K562 (cell line): ENCODE results near the gene FAM50A. TPM values are rescaled to one million over a fixed set of nuclear protein-coding genes. Genes with fewer than 3 reads are reported as not detected.

Experiments used
- ARNT ChIP-seq, 2 experiments: fragments of 450-650 bp; IDR thresholded peaks; 2 replicates each; pipeline ENCODE4 v1.6.1; 2016; ENCODE audit warnings: mild to moderate bottlenecking in 1 of 2
- BRCA1 ChIP-seq, 2 experiments: fragments of 450-650 bp in 1 of 2; sonication (generic) in 1 of 2; formaldehyde crosslinking in 1 of 2; IDR thresholded peaks; 2 replicates each; pipeline versions ENCODE4 v1.5.0 to v1.6.1; 2017 to 2020; ENCODE audit warnings: mild to moderate bottlenecking in 1 of 2, missing genetic modification reagents in 1 of 2
- CSDE1 ChIP-seq, 2 experiments: fragments of 450-650 bp; IDR thresholded peaks; 2 replicates each; pipeline ENCODE4 v1.6.1; 2016; ENCODE audit warnings: mild to moderate bottlenecking in 1 of 2
- EP400 ChIP-seq: fragments of 450-650 bp; IDR thresholded peaks from 2 replicates; pipeline ENCODE4 v1.6.1; 2017; ENCODE audit warnings: antibody characterized with exemption, mild to moderate bottlenecking, moderate library complexity
- EWSR1 ChIP-seq: fragments of 450-650 bp; IDR thresholded peaks from 2 replicates; pipeline ENCODE4 v1.6.1; 2018; ENCODE audit warnings: borderline replicate concordance, mild to moderate bottlenecking, low read depth, moderate library complexity; ENCODE audit not compliant: partially characterized antibody
- EZH2 ChIP-seq: IDR thresholded peaks from 2 replicates; pipeline ENCODE4 v1.6.1; 2012; ENCODE audit warnings: low read depth, mild to moderate bottlenecking, inconsistent platforms, low read length, borderline replicate concordance
- FOXA3 ChIP-seq, 2 experiments: fragments of 450-650 bp in 1 of 2; sonication (generic) in 1 of 2; formaldehyde crosslinking; IDR thresholded peaks in 1 of 2; conservative IDR thresholded peaks in 1 of 2; 2 replicates each; pipeline versions ENCODE4 v1.4.0 to v1.8.0; 2020 to 2022; ENCODE audit warnings: mild to moderate bottlenecking in 2 of 2, missing genetic modification reagents in 1 of 2
- GABPA ChIP-seq: fragments of 200-800 bp; sonication (Bioruptor generic); conservative IDR thresholded peaks from 2 replicates; pipeline ENCODE4 v1.6.1; 2016; ENCODE audit warnings: low read depth, missing genetic modification characterization, missing compliant biosample characterization
- HCFC1 ChIP-seq: IDR thresholded peaks from 2 replicates; pipeline ENCODE4 v1.6.1; 2012; ENCODE audit warnings: low read depth, low read length, improper control_type of control experiment
- HEY1 ChIP-seq: fragments of 250-450 bp; sonication (Bioruptor Pico); IDR thresholded peaks from 2 replicates; pipeline ENCODE4 v1.5.0; 2020; ENCODE audit warnings: mild to moderate bottlenecking, moderate library complexity, borderline replicate concordance
- MAFG ChIP-seq: fragments of 450-650 bp; conservative IDR thresholded peaks from 2 replicates; pipeline ENCODE4 v1.6.1; 2016; ENCODE audit warnings: missing genetic modification characterization, missing compliant biosample characterization
- MNT ChIP-seq, 2 experiments: fragments of 450-650 bp; conservative IDR thresholded peaks; 2 replicates each; pipeline ENCODE4 v1.6.1; 2017; ENCODE audit warnings: mild to moderate bottlenecking in 2 of 2, moderate library complexity in 2 of 2
- MTA1 ChIP-seq: fragments of 450-650 bp; IDR thresholded peaks from 2 replicates; pipeline ENCODE4 v1.6.1; 2017; ENCODE audit warnings: borderline replicate concordance
- MTA2 ChIP-seq: fragments of 450-650 bp; IDR thresholded peaks from 2 replicates; pipeline ENCODE4 v1.6.1; 2016; ENCODE audit warnings: low read depth
- NCOR1 ChIP-seq: fragments of 450-650 bp; IDR thresholded peaks from 2 replicates; pipeline ENCODE4 v1.6.1; 2016; ENCODE audit warnings: mild to moderate bottlenecking, moderate library complexity
- NELFE ChIP-seq: IDR thresholded peaks from 2 replicates; pipeline ENCODE4 v1.6.1; 2011; ENCODE audit warnings: mild to moderate bottlenecking; ENCODE audit not compliant: insufficient read depth, insufficient read length
- NR1H2 ChIP-seq: sonication (generic); formaldehyde crosslinking; IDR thresholded peaks from 2 replicates; pipeline ENCODE4 v1.4.0; 2020; ENCODE audit warnings: mild to moderate bottlenecking, missing genetic modification reagents
- POU5F1 ChIP-seq: fragments of 150-350 bp; IDR thresholded peaks from 2 replicates; pipeline ENCODE4 v1.6.1; 2014; ENCODE audit warnings: borderline replicate concordance, low read length, low read depth, mild to moderate bottlenecking; ENCODE audit not compliant: partially characterized antibody
- PRPF4 ChIP-seq: fragments of 200-400 bp; formaldehyde crosslinking; IDR thresholded peaks from one replicate; pipeline ENCODE4 v1.6.1; 2017; ENCODE audit warnings: low read length, low read depth, mild to moderate bottlenecking; ENCODE audit not compliant: insufficient read depth, poor library complexity, severe bottlenecking
- RAD51 ChIP-seq: fragments of 450-650 bp; IDR thresholded peaks from 2 replicates; pipeline ENCODE4 v1.7.1; 2016; ENCODE audit warnings: low read depth, mild to moderate bottlenecking, borderline replicate concordance
- RBM25 ChIP-seq: fragments of 200-400 bp; formaldehyde crosslinking; IDR thresholded peaks from 2 replicates; pipeline ENCODE4 v1.6.1; 2018; ENCODE audit warnings: low read length, low read depth, moderate library complexity; ENCODE audit not compliant: severe bottlenecking
- SP2 ChIP-seq: IDR thresholded peaks from 2 replicates; pipeline ENCODE4 v1.6.1; 2011; ENCODE audit warnings: mild to moderate bottlenecking, low read depth, low read length, moderate library complexity; ENCODE audit not compliant: poor library complexity, severe bottlenecking; ENCODE audit errors: extremely low read depth
- TGIF2 ChIP-seq: sonication (generic); formaldehyde crosslinking; IDR thresholded peaks from 2 replicates; pipeline ENCODE4 v1.8.1; 2022; ENCODE audit warnings: mild to moderate bottlenecking, missing genetic modification reagents, moderate library complexity
- ZBED1 ChIP-seq: IDR thresholded peaks from 2 replicates; pipeline ENCODE4 v1.6.1; 2014
- ZNF174 ChIP-seq: fragments of 250-450 bp; sonication (Bioruptor Pico); IDR thresholded peaks from 2 replicates; pipeline ENCODE4 v1.4.0; 2020; ENCODE audit warnings: mild to moderate bottlenecking
- ZNF217 ChIP-seq: sonication (generic); formaldehyde crosslinking; IDR thresholded peaks from 2 replicates; pipeline ENCODE4 v1.8.0; 2022; ENCODE audit warnings: mild to moderate bottlenecking, missing genetic modification reagents
- ZSCAN32 ChIP-seq: fragments of 450-650 bp; formaldehyde crosslinking; IDR thresholded peaks from 2 replicates; pipeline ENCODE4 v1.4.0; 2020; ENCODE audit warnings: mild to moderate bottlenecking, moderate library complexity
- polyA plus RNA-seq, 8 experiments: library from polyadenylated mRNA; depleted of rRNA in 4 of 8; stranded (reverse) in 5 of 8; unstranded in 3 of 8; fragments of >200 nt; fragmentation: Nextera tagmentation in 2 of 8; fragmentation: Illumina TruSeq in 1 of 8; extraction: Ambion mirVana in 2 of 8; extraction: Trizol in 1 of 8; gene quantifications; 2 replicates each; pipeline versions ENCODE4 v1.2.1 to v1.2.3, GENCODE V29; 2011 to 2014; ENCODE audit warnings: inconsistent platforms in 1 of 8, missing spikeins in 1 of 8
- total RNA-seq, 7 experiments: library from RNA; depleted of rRNA in 6 of 7; stranded (reverse); fragments of >200 nt in 6 of 7; fragmentation: Illumina TruSeq in 2 of 7; extraction: Trizol in 2 of 7; gene quantifications; 2 replicates each; pipeline versions ENCODE4 v1.2.1 to v1.2.3, GENCODE V29; 2011 to 2021; ENCODE audit warnings: low replicate concordance in 1 of 7
- TF ChIP-seq, protein P1 (sequence below): fragments of 250-450 bp; sonication (Bioruptor Pico); IDR thresholded peaks from 2 replicates; pipeline ENCODE4 v1.9.0; 2021; ENCODE audit warnings: mild to moderate bottlenecking

The FAM50A gene
- total and polyA plus RNA-seq, 9 of the 15 experiments (the other 6 are each of a cell fraction or from before 2014, with no cell fraction given), result 4.4 to 114 (median 67.3) TPM

GRCh38 chrX:154397888-154398667, 45.9 kb upstream of the FAM50A start, which contains the start of gene RPL10 (continued):
- TF ChIP-seq NR1H2 (CRISPR knock-in tag) (no peak), POU5F1 (peak; percentile 16), ZNF217 (CRISPR knock-in tag) (no peak), MNT (conservative IDR thresholded peaks at IDR 0.05) (peak; percentile 14 to 41; a peak in 3 of 4 replicates), EP400 (peak; percentile 95), ZSCAN32 (no peak), TGIF2 (CRISPR knock-in tag) (peak; percentile 23; the same call in 1 of the 2 replicates), HCFC1 (peak; percentile 73), RBM25 (no peak), MTA2 (no peak), MTA1 (peak; percentile 75), ZBED1 (peak; percentile 80), MAFG (no peak), PRPF4 (peak; percentile 82), ARNT (IDR thresholded peaks at IDR 0.05) (peak in 1 of 2 experiments; percentile 81; a peak in 2 of 4 replicates), NELFE (peak; percentile 79), HEY1 (CRISPR knock-in tag) (no peak), ZNF174 (CRISPR knock-in tag) (no peak), CSDE1 (IDR thresholded peaks at IDR 0.05) (no peak), EWSR1 (no peak), FOXA3 (CRISPR knock-in tag; conservative IDR thresholded peaks at IDR 0.05 in 1 of 2, IDR thresholded peaks at IDR 0.05 in 1 of 2) (no peak), BRCA1 (IDR thresholded peaks at IDR 0.05) (no peak), BRCA1 (CRISPR knock-in tag; IDR thresholded peaks at IDR 0.05) (no peak), EZH2 (no peak), GABPA (peak; percentile 72), NCOR1 (peak; percentile 61), RAD51 (no peak), SP2 (peak; percentile 98)
- TF ChIP-seq, protein P1, sequence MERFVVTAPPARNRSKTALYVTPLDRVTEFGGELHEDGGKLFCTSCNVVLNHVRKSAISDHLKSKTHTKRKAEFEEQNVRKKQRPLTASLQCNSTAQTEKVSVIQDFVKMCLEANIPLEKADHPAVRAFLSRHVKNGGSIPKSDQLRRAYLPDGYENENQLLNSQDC (CRISPR knock-in tag), result 0 out of 2 replicates have a peak, but pooled peaks have one; percentile 70
